ENCODE measurements around the gene OTOP2.

OTOP2 gene

DNA sequence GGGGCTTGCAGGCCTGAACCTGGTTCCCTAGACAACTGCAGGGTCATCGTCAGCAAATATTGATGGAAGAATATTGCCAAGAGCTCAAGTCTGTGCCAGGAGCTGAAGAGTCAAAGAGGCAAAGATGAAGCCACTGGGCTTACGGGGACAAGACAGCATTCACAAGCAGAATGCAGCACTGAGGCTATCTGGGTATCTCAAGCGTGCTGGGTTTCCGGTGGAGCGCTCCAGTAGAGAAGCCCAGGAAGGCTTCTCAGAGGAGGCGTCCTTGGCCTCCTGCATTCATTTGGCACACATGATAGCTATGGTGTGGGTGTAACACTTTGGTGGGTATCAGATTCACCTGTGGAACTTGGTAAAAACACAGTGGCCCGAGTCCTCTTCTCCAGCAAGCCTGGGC is 33.5 kb upstream of the OTOP2 start:
- H3K4me3 ChIP-seq (ENCODE audit: low read depth, low read length): no peak overlapping the region
- no peak for DNase-seq (ENCODE audit: low read depth, low spot score)
- TF ChIP-seq, protein P1, sequence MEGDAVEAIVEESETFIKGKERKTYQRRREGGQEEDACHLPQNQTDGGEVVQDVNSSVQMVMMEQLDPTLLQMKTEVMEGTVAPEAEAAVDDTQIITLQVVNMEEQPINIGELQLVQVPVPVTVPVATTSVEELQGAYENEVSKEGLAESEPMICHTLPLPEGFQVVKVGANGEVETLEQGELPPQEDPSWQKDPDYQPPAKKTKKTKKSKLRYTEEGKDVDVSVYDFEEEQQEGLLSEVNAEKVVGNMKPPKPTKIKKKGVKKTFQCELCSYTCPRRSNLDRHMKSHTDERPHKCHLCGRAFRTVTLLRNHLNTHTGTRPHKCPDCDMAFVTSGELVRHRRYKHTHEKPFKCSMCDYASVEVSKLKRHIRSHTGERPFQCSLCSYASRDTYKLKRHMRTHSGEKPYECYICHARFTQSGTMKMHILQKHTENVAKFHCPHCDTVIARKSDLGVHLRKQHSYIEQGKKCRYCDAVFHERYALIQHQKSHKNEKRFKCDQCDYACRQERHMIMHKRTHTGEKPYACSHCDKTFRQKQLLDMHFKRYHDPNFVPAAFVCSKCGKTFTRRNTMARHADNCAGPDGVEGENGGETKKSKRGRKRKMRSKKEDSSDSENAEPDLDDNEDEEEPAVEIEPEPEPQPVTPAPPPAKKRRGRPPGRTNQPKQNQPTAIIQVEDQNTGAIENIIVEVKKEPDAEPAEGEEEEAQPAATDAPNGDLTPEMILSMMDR (IDR thresholded peaks at IDR 0.05; ENCODE audit: low read depth, low read length): no peak
- in situ Hi-C loops (cut with HindIII; ENCODE audit: low sequenced_read_pairs): no loop called here

DNA sequence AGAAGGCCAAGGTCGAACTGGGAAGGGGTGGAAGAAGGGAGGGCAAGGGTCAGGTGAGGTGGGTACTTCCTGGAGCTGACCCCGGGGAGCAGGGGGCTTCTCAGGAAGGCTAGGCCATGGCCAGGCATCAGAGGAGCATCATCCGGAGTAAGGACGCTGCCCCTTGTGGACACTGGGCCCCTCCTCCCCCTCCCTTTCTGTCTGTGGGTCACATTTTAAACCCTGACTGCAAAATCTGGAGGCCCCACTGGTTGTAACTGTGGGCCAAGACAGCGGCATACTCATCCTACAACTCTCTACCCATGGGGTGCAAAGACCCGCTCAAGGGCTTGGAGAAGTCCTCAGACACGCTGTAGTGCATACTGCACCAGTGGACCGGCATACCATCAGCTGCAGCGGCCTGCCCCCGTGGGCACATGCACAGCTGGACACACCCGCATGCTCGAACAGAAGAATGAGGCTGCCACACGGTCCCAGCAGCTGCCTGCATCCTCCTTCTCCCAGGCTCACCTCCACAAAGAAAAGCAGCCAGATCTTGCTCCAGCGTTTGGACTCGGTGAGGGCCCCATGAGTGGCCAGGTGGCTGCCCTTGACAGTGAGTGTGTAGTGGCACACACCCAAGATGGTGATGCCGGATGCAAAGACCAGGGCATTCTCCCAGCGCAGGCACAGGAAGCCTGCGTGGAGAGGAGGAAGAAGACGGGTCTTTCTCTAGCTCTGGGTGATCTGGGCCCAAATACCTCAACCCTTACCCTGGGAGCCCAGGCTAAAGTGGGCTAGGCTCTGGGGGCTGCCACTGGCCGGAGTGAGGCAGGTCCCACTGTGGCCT is 31.8 kb upstream of the OTOP2 start:
- in situ Hi-C loops (cut with HindIII; ENCODE audit: low sequenced_read_pairs): no loop called here
- DNase-seq (ENCODE audit: low read depth, low spot score): no peak
- TF ChIP-seq, protein P1 (IDR thresholded peaks at IDR 0.05; ENCODE audit: low read depth, low read length): no peak
- no peak overlapping the region for H3K4me3 ChIP-seq (ENCODE audit: low read depth, low read length)

DNA sequence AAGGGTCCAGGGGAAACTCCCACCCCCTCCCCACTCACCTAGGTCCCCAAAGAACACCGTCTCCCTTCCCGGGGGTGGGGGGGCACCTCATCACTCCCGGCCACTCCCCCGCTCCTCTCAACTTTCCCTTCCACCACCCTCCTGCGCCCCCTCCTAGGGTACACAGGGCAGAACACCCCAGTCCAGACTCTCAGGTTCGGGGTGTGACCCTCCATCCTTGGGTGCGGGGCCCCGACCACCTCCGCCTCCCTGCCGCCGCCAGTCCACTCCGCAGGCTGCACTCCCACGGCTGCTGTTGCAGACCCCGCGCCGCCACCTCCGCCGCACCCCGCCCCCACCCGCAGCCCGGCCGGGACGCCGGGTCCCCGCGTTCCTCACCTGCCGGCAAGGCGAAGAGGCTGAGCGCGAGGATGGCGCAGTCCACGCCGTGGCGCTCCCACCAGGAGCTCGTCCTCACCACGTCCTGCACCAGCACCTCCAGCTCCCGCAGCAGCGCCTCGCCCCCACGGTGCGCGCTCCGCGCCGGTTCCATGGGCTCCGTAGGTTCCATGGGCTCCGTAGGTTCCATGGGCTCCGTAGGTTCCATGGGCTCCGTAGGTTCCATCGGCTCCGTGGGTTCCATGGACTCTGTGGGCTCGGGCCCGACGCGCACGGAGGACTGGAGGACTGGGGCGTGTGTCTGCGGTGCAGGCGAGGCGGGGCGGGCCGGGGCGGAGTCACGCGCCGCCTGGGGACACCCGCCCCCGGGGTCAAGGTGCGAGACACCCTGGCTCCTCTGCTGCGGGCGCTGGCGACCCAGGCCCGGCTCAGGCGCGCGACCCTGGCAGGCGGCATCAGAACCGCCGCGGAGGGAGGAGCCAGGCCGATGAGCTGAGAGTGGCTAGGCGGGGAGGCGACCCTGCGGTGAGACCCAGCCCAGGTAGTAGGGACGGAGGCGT is 30.8 kb upstream of the OTOP2 start, which contains the start of gene FADS6:
Gene FADS6 (minus strand): TSS at position 660 of the 938 bp plus-strand sequence. CDS start 38 bp downstream, at position 622.
- no peak for DNase-seq (ENCODE audit: low read depth, low spot score)

DNA sequence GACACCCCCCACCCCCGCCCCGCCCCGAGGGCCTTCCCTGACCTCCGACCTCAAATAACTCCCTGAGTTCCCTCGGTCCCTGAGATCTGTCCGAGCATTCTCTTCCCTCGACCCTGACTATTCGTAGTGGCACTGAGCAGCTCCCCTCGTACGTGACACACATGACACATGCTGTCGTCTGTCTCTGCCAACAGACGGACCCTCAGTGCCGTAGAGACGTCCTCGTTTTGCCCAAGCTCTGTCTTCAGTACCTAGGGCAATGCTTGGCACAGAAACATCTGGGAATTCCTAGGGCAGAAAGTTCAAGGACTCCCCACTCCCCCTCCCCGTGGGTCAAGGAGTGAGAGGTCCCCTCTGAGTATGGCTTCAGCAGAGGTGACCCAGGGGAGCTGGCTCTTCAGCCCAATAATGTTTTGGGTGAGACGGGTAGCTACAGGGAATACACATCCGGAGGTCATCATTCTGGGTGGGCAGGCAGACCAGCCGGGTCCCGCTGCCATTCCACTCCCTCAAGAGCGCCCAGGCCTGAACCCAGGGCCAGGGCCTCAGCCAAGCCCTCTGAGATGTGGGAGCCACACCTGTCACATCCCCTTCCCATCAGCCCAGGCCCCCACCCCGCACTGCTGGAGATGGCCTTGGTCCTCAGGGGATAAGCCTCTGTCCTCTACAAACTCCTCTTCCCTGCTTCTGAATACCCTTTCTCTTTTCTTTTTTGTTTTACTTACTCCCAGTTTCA is 30.0 kb upstream of the OTOP2 start:
- H3K4me3 ChIP-seq (ENCODE audit: low read depth, low read length): no peak overlapping the region
- in situ Hi-C loops (cut with HindIII; ENCODE audit: low sequenced_read_pairs): no loop called here

More for the DNA sequence above, 30.8 kb upstream of the OTOP2 start, which contains the start of gene FADS6:
- TF ChIP-seq, protein P1 (IDR thresholded peaks at IDR 0.05; ENCODE audit: low read depth, low read length): no peak
- in situ Hi-C loops (cut with HindIII; ENCODE audit: low sequenced_read_pairs): no loop called here
- H3K4me3 ChIP-seq (ENCODE audit: low read depth, low read length): no peak within 1 kb of the TSS

DNA sequence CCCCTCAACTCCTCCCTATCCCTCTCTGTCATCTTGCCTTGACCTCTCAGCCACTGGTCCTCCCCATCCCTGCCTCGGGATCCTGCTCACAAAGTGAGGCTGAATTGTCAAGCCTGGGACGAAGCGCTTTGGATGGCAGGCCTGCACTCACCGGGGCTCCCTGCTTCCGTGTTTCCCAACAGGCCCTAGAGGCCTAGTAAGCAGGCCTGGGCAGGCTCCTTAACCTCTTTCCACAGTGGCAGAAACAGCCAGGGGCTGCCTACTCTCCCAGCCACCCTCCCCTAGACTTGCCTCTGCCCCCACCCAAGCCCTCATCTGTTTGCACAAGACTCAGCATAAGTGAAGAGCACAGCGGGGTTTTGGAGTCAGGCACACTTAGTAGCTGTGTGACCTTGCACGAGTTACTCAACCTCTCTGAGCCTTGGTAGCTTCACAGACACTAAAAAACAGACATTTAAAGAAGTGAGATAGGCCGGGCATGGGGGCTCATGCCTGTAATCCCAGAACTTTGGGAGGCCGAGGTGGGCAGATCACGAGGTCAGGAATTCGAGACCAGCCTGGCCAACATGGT is 25.6 kb upstream of the OTOP2 start:
- no peak for DNase-seq (ENCODE audit: low read depth, low spot score)
- H3K4me3 ChIP-seq (ENCODE audit: low read depth, low read length): no peak overlapping the region
- TF ChIP-seq, protein P1 (IDR thresholded peaks at IDR 0.05; ENCODE audit: low read depth, low read length): no peak
- in situ Hi-C loops (cut with HindIII; ENCODE audit: low sequenced_read_pairs): no loop called here

More for the DNA sequence above, 30.0 kb upstream of the OTOP2 start:
- TF ChIP-seq, protein P1 (IDR thresholded peaks at IDR 0.05; ENCODE audit: low read depth, low read length): no peak
- no peak for DNase-seq (ENCODE audit: low read depth, low spot score)

All from astrocyte of the spinal cord (primary cell).